ENCODE results near the gene MEN1.

- TF ChIP-seq FOXA1 (IDR thresholded peaks at IDR 0.05) (no peak), FOXM1 (IDR thresholded peaks at IDR 0.05; ENCODE audit: borderline replicate concordance) (no peak), SUZ12 (IDR thresholded peaks at IDR 0.05) (no peak), PKNOX1 (IDR thresholded peaks at IDR 0.05) (no peak), SP1 (IDR thresholded peaks at IDR 0.05) (no peak), ELF4 (IDR thresholded peaks at IDR 0.05) (no peak), BHLHE40 (IDR thresholded peaks at IDR 0.05; ENCODE audit: borderline replicate concordance) (no peak), TARDBP (IDR thresholded peaks at IDR 0.05) (no peak), NFRKB (IDR thresholded peaks at IDR 0.05) (no peak), CTBP1 (IDR thresholded peaks at IDR 0.05; ENCODE audit: borderline replicate concordance) (no peak), ARNT (IDR thresholded peaks at IDR 0.05) (no peak), FOXK2 (IDR thresholded peaks at IDR 0.05) (no peak), L3MBTL2 (conservative IDR thresholded peaks at IDR 0.05) (no peak)
Observed at GRCh38 chr11:64784813-64785581, 25.4 kb downstream of the MEN1 start.
